DOHH2 (cell line): ENCODE measurements around the gene SLC17A8.

Experiments used
- H3F3A ChIP-seq: fragments of 200-600 bp; sonication (generic), shearing (Covaris generic); 2 replicates; pipeline ENCODE4 v1.6.0; 2016; ENCODE audit warnings: antibody characterized with exemption, mild to moderate bottlenecking; ENCODE audit not compliant: control insufficient read depth, insufficient read depth
- H3K27ac ChIP-seq: fragments of 200-600 bp; sonication (generic); 2 replicates; pipeline ENCODE4 v1.5.1; 2014; ENCODE audit warnings: low read depth, mild to moderate bottlenecking, low read length, moderate library complexity
- H3K27me3 ChIP-seq: fragments of 200-600 bp; sonication (generic); 2 replicates; pipeline ENCODE4 v1.6.1; 2014; ENCODE audit warnings: mild to moderate bottlenecking, low read length, mixed read lengths; ENCODE audit not compliant: control insufficient read depth
- H3K36me3 ChIP-seq: fragments of 200-600 bp; sonication (generic); 2 replicates; pipeline ENCODE4 v1.6.1; 2014; ENCODE audit warnings: mild to moderate bottlenecking, low read length, moderate library complexity, mixed read lengths; ENCODE audit not compliant: control insufficient read depth
- H3K4me1 ChIP-seq: fragments of 200-600 bp; sonication (generic); 2 replicates; pipeline ENCODE4 v1.6.1; 2014; ENCODE audit warnings: mild to moderate bottlenecking, low read length, mixed read lengths; ENCODE audit not compliant: control insufficient read depth
- H3K4me2 ChIP-seq: fragments of 200-600 bp; sonication (generic); 2 replicates; pipeline ENCODE4 v1.6.0; 2014; ENCODE audit warnings: mild to moderate bottlenecking, low read length, moderate library complexity
- H3K4me3 ChIP-seq: fragments of 200-600 bp; sonication (generic); 2 replicates; pipeline ENCODE4 v1.5.1; 2014; ENCODE audit warnings: mild to moderate bottlenecking, low read length, mixed read lengths
- H3K79me2 ChIP-seq: fragments of 200-600 bp; sonication (generic); 2 replicates; pipeline ENCODE4 v1.6.1; 2014; ENCODE audit warnings: mild to moderate bottlenecking, low read length, mixed read lengths; ENCODE audit not compliant: control insufficient read depth
- H3K9me2 ChIP-seq: fragments of 200-600 bp; sonication (generic); replicated peaks from 2 replicates; pipeline ENCODE4 v1.6.1; 2014; ENCODE audit warnings: mild to moderate bottlenecking, low read length, mixed read lengths; ENCODE audit not compliant: control insufficient read depth
- H3K9me3 ChIP-seq: fragments of 200-600 bp; sonication (generic); 2 replicates; pipeline ENCODE4 v1.6.1; 2014; ENCODE audit warnings: antibody characterized with exemption, low read length, mixed read lengths; ENCODE audit not compliant: control insufficient read depth, insufficient read depth
- H4K20me1 ChIP-seq: fragments of 200-600 bp; sonication (generic); 2 replicates; pipeline ENCODE4 v1.6.0; 2014; ENCODE audit warnings: low read depth, mild to moderate bottlenecking, antibody characterized with exemption, low read length, moderate library complexity; ENCODE audit not compliant: control insufficient read depth, insufficient read depth
- EZH2phosphoT487 ChIP-seq: fragments of 200-600 bp; sonication (generic); IDR thresholded peaks from 2 replicates; pipeline ENCODE4 v1.6.1; 2017; ENCODE audit warnings: borderline replicate concordance, mild to moderate bottlenecking, antibody characterized with exemption, low read length, moderate library complexity, mixed read lengths
- TF ChIP-seq, protein P1 (sequence below): fragments of 200-600 bp; sonication (generic); IDR thresholded peaks from one replicate; pipeline ENCODE4 v1.5.1; 2014; ENCODE audit warnings: antibody characterized with exemption, mild to moderate bottlenecking, low read depth, low read length; ENCODE audit not compliant: poor library complexity, severe bottlenecking

Gene SLC17A8

GRCh38 chr12:100393200-100393599 lies 36.3 kb downstream of the SLC17A8 start:
- H3K27ac ChIP-seq: no peak overlapping the region
- no peaks in the 10 kb centered on the region for H3K36me3 ChIP-seq
- H3K79me2 ChIP-seq: no peaks in the 10 kb centered on the region
- no peak for TF ChIP-seq EZH2phosphoT487
- TF ChIP-seq, protein P1, sequence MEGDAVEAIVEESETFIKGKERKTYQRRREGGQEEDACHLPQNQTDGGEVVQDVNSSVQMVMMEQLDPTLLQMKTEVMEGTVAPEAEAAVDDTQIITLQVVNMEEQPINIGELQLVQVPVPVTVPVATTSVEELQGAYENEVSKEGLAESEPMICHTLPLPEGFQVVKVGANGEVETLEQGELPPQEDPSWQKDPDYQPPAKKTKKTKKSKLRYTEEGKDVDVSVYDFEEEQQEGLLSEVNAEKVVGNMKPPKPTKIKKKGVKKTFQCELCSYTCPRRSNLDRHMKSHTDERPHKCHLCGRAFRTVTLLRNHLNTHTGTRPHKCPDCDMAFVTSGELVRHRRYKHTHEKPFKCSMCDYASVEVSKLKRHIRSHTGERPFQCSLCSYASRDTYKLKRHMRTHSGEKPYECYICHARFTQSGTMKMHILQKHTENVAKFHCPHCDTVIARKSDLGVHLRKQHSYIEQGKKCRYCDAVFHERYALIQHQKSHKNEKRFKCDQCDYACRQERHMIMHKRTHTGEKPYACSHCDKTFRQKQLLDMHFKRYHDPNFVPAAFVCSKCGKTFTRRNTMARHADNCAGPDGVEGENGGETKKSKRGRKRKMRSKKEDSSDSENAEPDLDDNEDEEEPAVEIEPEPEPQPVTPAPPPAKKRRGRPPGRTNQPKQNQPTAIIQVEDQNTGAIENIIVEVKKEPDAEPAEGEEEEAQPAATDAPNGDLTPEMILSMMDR: no peak
- H3K4me2 ChIP-seq: no peak overlapping the region
- no peaks in the 10 kb centered on the region for H4K20me1 ChIP-seq
- H3K27me3 ChIP-seq: no peaks in the 10 kb centered on the region
- H3K9me2 ChIP-seq: no peaks in the 10 kb centered on the region
- no peak overlapping the region for H3K4me3 ChIP-seq
- H3K9me3 ChIP-seq: no peaks in the 10 kb centered on the region
- no peaks in the 10 kb centered on the region for H3F3A ChIP-seq
- H3K4me1 ChIP-seq: no peaks in the 10 kb centered on the region

DNA sequence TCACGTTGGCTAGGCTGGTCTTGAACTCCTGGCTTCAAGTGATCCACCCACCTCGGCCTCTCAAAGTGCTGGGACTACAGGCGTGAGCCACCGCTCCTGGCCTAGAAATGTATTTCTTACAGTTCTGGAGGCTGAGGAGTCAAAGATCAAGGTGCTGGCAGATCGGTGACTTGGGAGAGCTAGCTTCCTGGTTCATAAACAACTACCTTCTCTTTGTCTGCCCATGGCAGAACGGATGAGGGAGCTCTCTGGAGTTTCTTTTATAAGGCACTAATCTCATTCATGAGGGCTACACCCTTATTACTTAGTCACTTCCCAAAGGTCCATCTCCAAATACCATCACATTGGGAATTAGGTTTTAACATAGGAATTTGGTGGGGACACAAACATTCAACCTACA lies 38.9 kb downstream of the SLC17A8 start:
- Histone ChIP-seq H3K9me2 (no peaks in the 10 kb centered on the region), H3K9me3 (no peaks in the 10 kb centered on the region), H3K4me1 (no peaks in the 10 kb centered on the region), H3K36me3 (no peaks in the 10 kb centered on the region), H4K20me1 (no peaks in the 10 kb centered on the region), H3K4me2 (no peak overlapping the region), H3K79me2 (no peaks in the 10 kb centered on the region), H3K4me3 (no peak overlapping the region), H3F3A (no peaks in the 10 kb centered on the region), H3K27ac (no peak overlapping the region), H3K27me3 (no peaks in the 10 kb centered on the region)
- TF ChIP-seq, protein P1: no peak
- TF ChIP-seq EZH2phosphoT487: no peak

DNA sequence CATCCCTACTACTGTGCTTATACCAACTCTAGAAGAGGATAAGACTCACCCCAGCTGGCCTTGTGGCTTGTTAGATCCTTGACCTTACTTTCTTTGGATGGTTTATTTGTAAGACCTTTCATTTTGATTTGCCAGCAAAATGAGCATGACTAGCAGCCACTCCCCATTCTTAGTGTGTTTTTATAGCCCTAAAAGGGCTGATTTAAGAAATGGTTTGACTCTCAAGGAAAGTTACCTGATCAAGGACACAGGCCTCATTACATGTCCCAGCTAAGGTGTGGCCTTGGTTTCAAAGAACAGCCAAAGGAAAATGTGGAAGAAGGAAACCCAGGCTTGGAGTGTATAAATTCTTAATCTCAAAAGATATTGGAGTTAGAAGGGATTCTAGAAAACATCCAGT lies 41.4 kb downstream of the SLC17A8 start:
- TF ChIP-seq EZH2phosphoT487: no peak
- TF ChIP-seq, protein P1: no peak
- Histone ChIP-seq H3F3A (no peaks in the 10 kb centered on the region), H3K36me3 (no peaks in the 10 kb centered on the region), H3K79me2 (no peaks in the 10 kb centered on the region), H3K9me2 (no peaks in the 10 kb centered on the region), H3K4me2 (no peak overlapping the region), H3K27ac (no peak overlapping the region), H3K4me1 (no peaks in the 10 kb centered on the region), H4K20me1 (no peaks in the 10 kb centered on the region), H3K9me3 (no peaks in the 10 kb centered on the region), H3K4me3 (no peak overlapping the region), H3K27me3 (no peaks in the 10 kb centered on the region)

- Histone ChIP-seq H3K36me3 (no peaks in the 10 kb centered on the region), H3K27ac (no peak overlapping the region), H3K4me1 (no peaks in the 10 kb centered on the region), H4K20me1 (no peaks in the 10 kb centered on the region), H3F3A (no peaks in the 10 kb centered on the region), H3K79me2 (no peaks in the 10 kb centered on the region), H3K9me2 (no peaks in the 10 kb centered on the region), H3K27me3 (no peaks in the 10 kb centered on the region), H3K4me2 (no peak overlapping the region), H3K4me3 (no peak overlapping the region), H3K9me3 (no peaks in the 10 kb centered on the region)
- TF ChIP-seq, protein P1: no peak
- TF ChIP-seq EZH2phosphoT487: no peak
These were observed 42.2 kb downstream of the SLC17A8 start for GRCh38 chr12:100399095-100399494.
